ENCODE results near the gene ABCA2. TPM values are rescaled to one million over a fixed set of nuclear protein-coding genes. Genes with fewer than 3 reads are reported as not detected.

The ABCA2 gene
- total RNA-seq, 1 experiment from 2014 or later = 27.0 TPM

GRCh38 chr9:137031904-137032640, 4.0 kb upstream of the ABCA2 start, which contains the start of gene FUT7:
FUT7 (minus strand) TSS chr9:137032088; CDS start chr9:137031991, 97 bp downstream.
- H3K36me3 ChIP-seq (ENCODE audit: control insufficient read depth, insufficient read depth, low read length) = no peaks in the 10 kb centered on the region
- CTCF ChIA-PET = interaction anchor here (0.5 to 0.7 kb wide), 3 partner anchors 33 to 113 kb away, joined by 3 to 8 read pairs (median 5); partner anchors contain the start of gene UAP1L1
- no peak within 1 kb of the TSS for H3K27ac ChIP-seq (ENCODE audit: low read length)
- no TSS peak for BruUV-seq (replicated peaks)
- no peak within 1 kb of the TSS for H3K4me3 ChIP-seq (ENCODE audit: low read depth in 2 of 2, low read length in 2 of 2)
- peaks cover 17% of the 10 kb centered on the region for H3K4me1 ChIP-seq (ENCODE audit: control insufficient read depth, insufficient read depth, low read length)
- ATAC-seq (no peak), DNase-seq (ENCODE audit: low read depth, low spot score) (no peak)
- POLR2A ChIA-PET = no interaction called here
- intact Hi-C loops (cut with micrococcal nuclease; ENCODE audit: unreplicated experiment) = loop anchor here (10.0 kb wide), 1 partner anchor 87 kb away; the partner anchor contains the start of genes C8G and FBXW5
- TF ChIP-seq POLR2AphosphoS5 (IDR thresholded peaks at IDR 0.05; ENCODE audit: low read depth, low read length) = no peak
- TF ChIP-seq TCF7L2 (IDR thresholded peaks at IDR 0.05; ENCODE audit: low read depth, low read length) = no peak
- no peak for TF ChIP-seq SIN3A (IDR thresholded peaks at IDR 0.05; ENCODE audit: borderline replicate concordance, insufficient read depth, low read depth, low read length)
- TF ChIP-seq CTCF (IDR thresholded peaks at IDR 0.05) = no peak
- TF ChIP-seq, protein P1, sequence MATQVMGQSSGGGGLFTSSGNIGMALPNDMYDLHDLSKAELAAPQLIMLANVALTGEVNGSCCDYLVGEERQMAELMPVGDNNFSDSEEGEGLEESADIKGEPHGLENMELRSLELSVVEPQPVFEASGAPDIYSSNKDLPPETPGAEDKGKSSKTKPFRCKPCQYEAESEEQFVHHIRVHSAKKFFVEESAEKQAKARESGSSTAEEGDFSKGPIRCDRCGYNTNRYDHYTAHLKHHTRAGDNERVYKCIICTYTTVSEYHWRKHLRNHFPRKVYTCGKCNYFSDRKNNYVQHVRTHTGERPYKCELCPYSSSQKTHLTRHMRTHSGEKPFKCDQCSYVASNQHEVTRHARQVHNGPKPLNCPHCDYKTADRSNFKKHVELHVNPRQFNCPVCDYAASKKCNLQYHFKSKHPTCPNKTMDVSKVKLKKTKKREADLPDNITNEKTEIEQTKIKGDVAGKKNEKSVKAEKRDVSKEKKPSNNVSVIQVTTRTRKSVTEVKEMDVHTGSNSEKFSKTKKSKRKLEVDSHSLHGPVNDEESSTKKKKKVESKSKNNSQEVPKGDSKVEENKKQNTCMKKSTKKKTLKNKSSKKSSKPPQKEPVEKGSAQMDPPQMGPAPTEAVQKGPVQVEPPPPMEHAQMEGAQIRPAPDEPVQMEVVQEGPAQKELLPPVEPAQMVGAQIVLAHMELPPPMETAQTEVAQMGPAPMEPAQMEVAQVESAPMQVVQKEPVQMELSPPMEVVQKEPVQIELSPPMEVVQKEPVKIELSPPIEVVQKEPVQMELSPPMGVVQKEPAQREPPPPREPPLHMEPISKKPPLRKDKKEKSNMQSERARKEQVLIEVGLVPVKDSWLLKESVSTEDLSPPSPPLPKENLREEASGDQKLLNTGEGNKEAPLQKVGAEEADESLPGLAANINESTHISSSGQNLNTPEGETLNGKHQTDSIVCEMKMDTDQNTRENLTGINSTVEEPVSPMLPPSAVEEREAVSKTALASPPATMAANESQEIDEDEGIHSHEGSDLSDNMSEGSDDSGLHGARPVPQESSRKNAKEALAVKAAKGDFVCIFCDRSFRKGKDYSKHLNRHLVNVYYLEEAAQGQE (IDR thresholded peaks at IDR 0.05; ENCODE audit: insufficient read depth in 1 of 2, low read depth in 2 of 2, low read length in 1 of 2) = no peak
- no peaks in the 10 kb centered on the region for H3K9me3 ChIP-seq (ENCODE audit: control insufficient read depth, insufficient read depth, low read depth, low read length)
- no peaks in the 10 kb centered on the region for H3K27me3 ChIP-seq (ENCODE audit: control insufficient read depth, insufficient read depth, low read length)
- in situ Hi-C loops (cut with HindIII; ENCODE audit: low pct_unique_long_range_greater_than_20kb, low sequenced_read_pairs) = no loop called here

DNA sequence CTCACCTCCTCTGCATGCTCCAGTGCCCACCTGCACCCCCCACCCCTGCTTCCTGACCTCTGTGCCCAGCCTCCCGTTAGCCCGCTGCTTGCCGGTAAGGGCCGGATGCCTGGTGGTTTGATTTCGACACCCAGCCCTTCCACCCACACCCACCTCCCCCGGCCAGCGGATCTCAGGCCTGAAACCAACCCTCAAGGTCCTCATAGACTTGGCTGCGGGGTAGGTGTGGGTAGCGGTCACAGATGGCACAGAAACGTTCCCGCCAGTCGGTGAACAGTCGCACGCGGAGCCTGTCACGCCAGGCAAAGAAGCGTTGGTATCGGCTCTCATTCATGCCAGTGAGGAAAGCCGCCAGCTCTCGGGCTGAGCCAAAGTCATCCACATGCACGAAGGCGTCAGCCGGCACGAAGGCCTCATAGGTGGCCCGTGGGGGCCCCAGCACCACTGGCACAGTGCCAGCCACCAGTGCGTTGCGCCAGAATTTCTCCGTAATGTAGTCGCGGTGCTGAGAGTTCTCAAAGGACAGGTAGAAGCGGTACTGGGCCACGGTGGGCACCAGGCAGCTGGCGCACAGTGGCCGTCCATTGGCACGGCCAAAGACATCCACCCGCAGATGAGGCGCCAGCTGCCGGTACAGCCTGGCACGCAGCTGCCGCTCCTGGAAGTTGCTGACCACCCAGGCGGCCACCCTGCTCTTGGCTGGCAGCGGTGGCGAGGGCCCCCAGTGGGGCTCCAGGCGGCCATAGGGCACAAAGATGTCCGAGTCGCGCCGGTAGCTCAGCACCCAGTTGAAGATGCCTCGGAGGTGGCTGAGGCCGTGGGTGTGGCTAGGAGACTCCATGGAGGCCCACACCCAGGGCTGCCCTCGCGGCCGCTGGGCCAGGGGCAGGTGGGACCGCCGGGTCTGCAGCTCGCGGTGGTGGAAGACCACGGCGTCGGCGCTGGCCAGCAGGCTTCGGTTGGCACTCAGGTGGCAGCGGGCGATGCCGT, 2.8 kb upstream of the ABCA2 start:
- in situ Hi-C loops (cut with HindIII; ENCODE audit: low pct_unique_long_range_greater_than_20kb, low sequenced_read_pairs) = no loop called here
- CTCF ChIA-PET = no interaction called here
- intact Hi-C loops (cut with micrococcal nuclease; ENCODE audit: unreplicated experiment) = loop anchor here (10.0 kb wide), 1 partner anchor 86 kb away; the partner anchor contains the start of genes C8G and FBXW5
- no peaks in the 10 kb centered on the region for H3K36me3 ChIP-seq (ENCODE audit: control insufficient read depth, insufficient read depth, low read length)
- no peaks in the 10 kb centered on the region for H3K9me3 ChIP-seq (ENCODE audit: control insufficient read depth, insufficient read depth, low read depth, low read length)
- no TSS peak for BruUV-seq (replicated peaks)
- no peaks in the 10 kb centered on the region for H3K27me3 ChIP-seq (ENCODE audit: control insufficient read depth, insufficient read depth, low read length)
- no peak for ATAC-seq
- H3K4me1 ChIP-seq (ENCODE audit: control insufficient read depth, insufficient read depth, low read length) = peaks cover 22% of the 10 kb centered on the region
- TF ChIP-seq CTCF (IDR thresholded peaks at IDR 0.05) = no peak
- TF ChIP-seq POLR2AphosphoS5 (IDR thresholded peaks at IDR 0.05; ENCODE audit: low read depth, low read length) = no peak
- TF ChIP-seq SIN3A (IDR thresholded peaks at IDR 0.05; ENCODE audit: borderline replicate concordance, insufficient read depth, low read depth, low read length) = no peak
- TF ChIP-seq TCF7L2 (IDR thresholded peaks at IDR 0.05; ENCODE audit: low read depth, low read length) = no peak
- TF ChIP-seq, protein P1 (IDR thresholded peaks at IDR 0.05; ENCODE audit: insufficient read depth in 1 of 2, low read depth in 2 of 2, low read length in 1 of 2) = no peak
- no peak overlapping the region for H3K4me3 ChIP-seq (ENCODE audit: low read depth in 2 of 2, low read length in 2 of 2)
- DNase-seq (ENCODE audit: low read depth, low spot score) = no peak
- POLR2A ChIA-PET = no interaction called here
- H3K27ac ChIP-seq (ENCODE audit: low read length) = no peak overlapping the region
